Measurements from ENCODE around the gene RUNX1.

Gene RUNX1

GRCh38 chr21:34983680-34984086, 65.4 kb downstream of the RUNX1 start:
- no peaks in the 10 kb centered on the region for H3K27me3 Mint-ChIP-seq
- DNase-seq (ENCODE audit: low spot score in 2 of 2) (no peak), ATAC-seq (ENCODE audit: low read depth) (no peak)
- H3K9me3 Mint-ChIP-seq = no peaks in the 10 kb centered on the region
- peaks cover 43% of the 10 kb centered on the region for H3K4me1 Mint-ChIP-seq
- peak overlapping the region; percentile 4 for H3K27ac Mint-ChIP-seq
- H3K4me3 Mint-ChIP-seq = peak overlapping the region; percentile 35
- peaks cover 25% of the 10 kb centered on the region for H3K36me3 Mint-ChIP-seq

- H3K36me3 Mint-ChIP-seq = peaks cover 25% of the 10 kb centered on the region
- no peaks in the 10 kb centered on the region for H3K9me3 Mint-ChIP-seq
- no peak overlapping the region for H3K4me3 Mint-ChIP-seq
- no peaks in the 10 kb centered on the region for H3K27me3 Mint-ChIP-seq
- peaks cover 27% of the 10 kb centered on the region for H3K4me1 Mint-ChIP-seq
- H3K27ac Mint-ChIP-seq = no peak overlapping the region
- ATAC-seq (ENCODE audit: low read depth) (no peak), DNase-seq (ENCODE audit: low spot score in 2 of 2) (no peak)
These were observed 67.3 kb downstream of the RUNX1 start for GRCh38 chr21:34981791-34982190.

- H3K27ac Mint-ChIP-seq = no peak overlapping the region
- no peak overlapping the region for H3K4me3 Mint-ChIP-seq
- peaks cover 25% of the 10 kb centered on the region for H3K36me3 Mint-ChIP-seq
- ATAC-seq (ENCODE audit: low read depth) (no peak), DNase-seq (ENCODE audit: low spot score in 2 of 2) (no peak)
- no peaks in the 10 kb centered on the region for H3K9me3 Mint-ChIP-seq
- H3K4me1 Mint-ChIP-seq = peaks cover 26% of the 10 kb centered on the region
- no peaks in the 10 kb centered on the region for H3K27me3 Mint-ChIP-seq
These were observed 68.5 kb downstream of the RUNX1 start for GRCh38 chr21:34980423-34981115.

- peaks cover 25% of the 10 kb centered on the region for H3K4me1 Mint-ChIP-seq
These were observed 69.7 kb downstream of the RUNX1 start for GRCh38 chr21:34979383-34979782.

GRCh38 chr21:34977333-34977732, 71.8 kb downstream of the RUNX1 start:
- H3K9me3 Mint-ChIP-seq = no peaks in the 10 kb centered on the region

More at GRCh38 chr21:34979383-34979782, 69.7 kb downstream of the RUNX1 start:
- no peak for ATAC-seq (ENCODE audit: low read depth)
- peaks cover 18% of the 10 kb centered on the region for H3K36me3 Mint-ChIP-seq
- H3K9me3 Mint-ChIP-seq = no peaks in the 10 kb centered on the region
- H3K27me3 Mint-ChIP-seq = no peaks in the 10 kb centered on the region
- no peak overlapping the region for H3K27ac Mint-ChIP-seq
- no peak for DNase-seq (ENCODE audit: low spot score in 2 of 2)
- no peak overlapping the region for H3K4me3 Mint-ChIP-seq

GRCh38 chr21:34974162-34974981, 74.7 kb downstream of the RUNX1 start:
- no peaks in the 10 kb centered on the region for H3K9me3 Mint-ChIP-seq
- H3K4me1 Mint-ChIP-seq = peaks cover 36% of the 10 kb centered on the region
- DNase-seq (ENCODE audit: low spot score in 2 of 2) = peak; percentile 26 to 42
- peak; percentile 95 for ATAC-seq (ENCODE audit: low read depth)
- no peaks in the 10 kb centered on the region for H3K27me3 Mint-ChIP-seq
- peaks cover 5% of the 10 kb centered on the region for H3K36me3 Mint-ChIP-seq
- H3K4me3 Mint-ChIP-seq = peak overlapping the region; percentile 73
- H3K27ac Mint-ChIP-seq = peak overlapping the region; percentile 68

More at GRCh38 chr21:34977333-34977732, 71.8 kb downstream of the RUNX1 start:
- H3K36me3 Mint-ChIP-seq = peaks cover 9% of the 10 kb centered on the region
- H3K4me1 Mint-ChIP-seq = peaks cover 25% of the 10 kb centered on the region
- H3K4me3 Mint-ChIP-seq = no peak overlapping the region
- ATAC-seq (ENCODE audit: low read depth) (no peak), DNase-seq (ENCODE audit: low spot score in 2 of 2) (no peak)
- no peak overlapping the region for H3K27ac Mint-ChIP-seq
- H3K27me3 Mint-ChIP-seq = no peaks in the 10 kb centered on the region

GRCh38 chr21:34973685-34974084, 75.4 kb downstream of the RUNX1 start:
- ATAC-seq (ENCODE audit: low read depth) (no peak), DNase-seq (ENCODE audit: low spot score in 2 of 2) (no peak)
- Mint-ChIP-seq H3K4me3 (peak overlapping the region; percentile 73), H3K4me1 (peaks cover 39% of the 10 kb centered on the region), H3K36me3 (peaks cover 9% of the 10 kb centered on the region), H3K9me3 (no peaks in the 10 kb centered on the region), H3K27ac (peak overlapping the region; percentile 68), H3K27me3 (no peaks in the 10 kb centered on the region)

GRCh38 chr21:34971656-34972055, 77.4 kb downstream of the RUNX1 start:
- peaks cover 42% of the 10 kb centered on the region for H3K4me1 Mint-ChIP-seq
- H3K4me3 Mint-ChIP-seq = no peak overlapping the region
- H3K36me3 Mint-ChIP-seq = peaks cover 14% of the 10 kb centered on the region
- no peak for ATAC-seq (ENCODE audit: low read depth)
- H3K27ac Mint-ChIP-seq = no peak overlapping the region
- no peak for DNase-seq (ENCODE audit: low spot score in 2 of 2)
- H3K27me3 Mint-ChIP-seq = no peaks in the 10 kb centered on the region
- no peaks in the 10 kb centered on the region for H3K9me3 Mint-ChIP-seq

GRCh38 chr21:34970566-34970965, 78.5 kb downstream of the RUNX1 start:
- no peak for ATAC-seq (ENCODE audit: low read depth)
- Mint-ChIP-seq H3K4me1 (peaks cover 39% of the 10 kb centered on the region), H3K27me3 (no peaks in the 10 kb centered on the region), H3K36me3 (peaks cover 17% of the 10 kb centered on the region), H3K9me3 (no peaks in the 10 kb centered on the region), H3K27ac (no peak overlapping the region), H3K4me3 (no peak overlapping the region)
- DNase-seq (ENCODE audit: low spot score in 2 of 2) = no peak

GRCh38 chr21:34970167-34970500, 79.0 kb downstream of the RUNX1 start:
- DNase-seq (ENCODE audit: low spot score in 2 of 2) = no peak
- Mint-ChIP-seq H3K27ac (no peak overlapping the region), H3K27me3 (no peaks in the 10 kb centered on the region), H3K9me3 (no peaks in the 10 kb centered on the region), H3K4me3 (no peak overlapping the region), H3K36me3 (peaks cover 18% of the 10 kb centered on the region), H3K4me1 (peaks cover 37% of the 10 kb centered on the region)
- no peak for ATAC-seq (ENCODE audit: low read depth)

GRCh38 chr21:34969423-34970166, 79.5 kb downstream of the RUNX1 start:
- Mint-ChIP-seq H3K9me3 (no peaks in the 10 kb centered on the region), H3K27me3 (no peaks in the 10 kb centered on the region), H3K27ac (no peak overlapping the region), H3K4me1 (peaks cover 38% of the 10 kb centered on the region), H3K4me3 (no peak overlapping the region), H3K36me3 (peaks cover 20% of the 10 kb centered on the region)
- ATAC-seq (ENCODE audit: low read depth) (no peak), DNase-seq (ENCODE audit: low spot score in 2 of 2) (no peak)

- Mint-ChIP-seq H3K9me3 (no peaks in the 10 kb centered on the region), H3K36me3 (peaks cover 22% of the 10 kb centered on the region), H3K4me1 (peaks cover 35% of the 10 kb centered on the region), H3K4me3 (no peak overlapping the region), H3K27me3 (no peaks in the 10 kb centered on the region), H3K27ac (no peak overlapping the region)
- no peak for DNase-seq (ENCODE audit: low spot score in 2 of 2)
- ATAC-seq (ENCODE audit: low read depth) = no peak
These were observed 80.4 kb downstream of the RUNX1 start for GRCh38 chr21:34968414-34969333.

- H3K27ac Mint-ChIP-seq = no peak overlapping the region
- no peak overlapping the region for H3K4me3 Mint-ChIP-seq
- H3K27me3 Mint-ChIP-seq = no peaks in the 10 kb centered on the region
- no peaks in the 10 kb centered on the region for H3K9me3 Mint-ChIP-seq
- DNase-seq (ENCODE audit: low spot score in 2 of 2) (no peak), ATAC-seq (ENCODE audit: low read depth) (no peak)
- peaks cover 34% of the 10 kb centered on the region for H3K4me1 Mint-ChIP-seq
- peaks cover 25% of the 10 kb centered on the region for H3K36me3 Mint-ChIP-seq
These were observed 81.4 kb downstream of the RUNX1 start for GRCh38 chr21:34967509-34968289.
